Measurements from ENCODE around the gene ERGIC3.

GRCh38 chr20:35527122-35527769 lies 14.6 kb upstream of the ERGIC3 start:
- TF ChIP-seq POLR2A (IDR thresholded peaks at IDR 0.05; ENCODE audit: low read depth, low read length) = no peak
- TF ChIP-seq USF2 (IDR thresholded peaks at IDR 0.05; ENCODE audit: low read depth, low read length) = no peak
- TF ChIP-seq NFE2L2 (IDR thresholded peaks at IDR 0.05; ENCODE audit: low read depth, low read length) = no peak
- TF ChIP-seq CHD1 (IDR thresholded peaks at IDR 0.05; ENCODE audit: low read depth, low read length) = no peak
- no peak for TF ChIP-seq CEBPB (IDR thresholded peaks at IDR 0.05; ENCODE audit: low read depth, low read length)
- no peak for TF ChIP-seq RAD21 (IDR thresholded peaks at IDR 0.05; ENCODE audit: low read length)
- no peak for TF ChIP-seq CTCF (conservative IDR thresholded peaks at IDR 0.05; ENCODE audit: low read depth, low read length)
- no peak for TF ChIP-seq FOS (IDR thresholded peaks at IDR 0.05; ENCODE audit: low read depth, low read length)
- TF ChIP-seq RCOR1 (IDR thresholded peaks at IDR 0.05; ENCODE audit: insufficient replicate concordance, low read length) = no peak
- no peak for TF ChIP-seq SMC3 (IDR thresholded peaks at IDR 0.05; ENCODE audit: low read depth, low read length)

All from IMR-90 (cell line).